Activated CD8-positive, alpha-beta memory T cell treated with anti-CD3 and anti-CD28 coated beads for 36 hours (primary cell): ENCODE data around the gene LTBP1. TPM values are rescaled to one million over a fixed set of nuclear protein-coding genes. Genes with fewer than 3 reads are reported as not detected.

Experiments used
- CTCF ChIA-PET: fragments of 350-600 bp; sonication (Branson Sonifier 250); formaldehyde crosslinking; loops from one replicate; lab custom pipeline; 2021; ENCODE audit warnings: antibody characterized with exemption; lab: Charles Lee
- POLR2A ChIA-PET: fragments of 350-600 bp; sonication (Branson Sonifier 250); formaldehyde crosslinking; loops from one replicate; lab custom pipeline; 2021; ENCODE audit warnings: antibody characterized with exemption; lab: Charles Lee
- total RNA-seq, 2 experiments: library from RNA; stranded (reverse); gene quantifications; one replicate each; pipeline ENCODE4 v1.2.3, GENCODE V29; 2021

LTBP1 gene
- total RNA-seq, 2 experiments from 2014 or later = 0.11 to 0.15 TPM

DNA sequence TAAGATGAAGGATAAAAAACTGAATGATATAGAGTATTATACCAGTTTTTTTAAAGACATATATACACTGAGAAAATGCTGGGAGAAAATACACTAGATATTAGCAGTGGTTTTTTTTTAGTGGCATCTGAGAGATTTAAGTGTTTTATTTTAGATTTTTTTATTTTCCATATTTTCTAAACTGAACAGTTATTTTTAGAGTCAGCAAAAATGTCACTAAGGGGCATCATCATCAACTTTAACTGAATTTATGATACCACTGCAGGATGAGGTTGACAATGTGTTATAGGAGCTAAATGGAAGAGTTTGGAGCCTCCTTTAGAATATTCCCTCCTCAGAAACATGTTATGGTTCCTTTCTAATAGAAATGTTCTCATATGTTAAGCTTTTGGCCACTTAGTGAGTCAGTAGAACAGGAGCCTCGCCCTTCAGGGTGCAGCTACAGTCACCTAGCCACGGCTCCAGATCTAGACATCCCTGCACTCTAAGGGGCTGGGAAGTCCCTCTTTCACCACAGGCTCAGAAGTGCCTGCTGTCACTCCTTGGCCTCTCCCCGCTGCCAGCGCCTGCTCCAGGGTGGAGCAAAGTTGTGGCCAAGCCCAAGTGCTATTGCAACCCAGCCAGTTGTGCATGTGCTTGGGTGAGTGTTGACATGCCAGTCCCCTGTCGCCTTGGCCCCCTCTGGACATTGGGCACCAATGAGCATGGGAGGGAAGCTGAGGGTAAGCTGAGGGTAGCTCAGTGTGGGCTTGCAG lies 319.0 kb downstream of the LTBP1 start:
- CTCF ChIA-PET = no interaction called here
- POLR2A ChIA-PET = no interaction called here

DNA sequence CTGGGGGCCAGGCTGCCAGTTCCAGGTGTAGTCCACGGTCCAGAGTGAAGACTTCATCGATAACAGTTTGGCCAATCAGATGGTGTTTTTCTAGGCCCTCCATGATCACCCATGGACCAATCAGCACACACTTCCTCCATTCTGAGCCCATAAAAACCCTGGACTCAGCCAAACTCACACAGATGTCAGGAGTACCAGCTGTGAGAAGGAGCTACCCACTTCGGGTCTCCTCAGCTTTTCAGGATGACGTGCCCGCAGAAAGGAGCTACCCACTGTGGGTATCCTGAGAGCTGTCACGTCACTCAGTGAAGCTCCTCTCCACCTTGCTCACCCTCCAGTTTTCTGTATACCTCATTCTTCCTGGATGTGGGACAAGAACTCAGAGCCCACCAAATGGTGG lies 319.7 kb downstream of the LTBP1 start:
- ChIA-PET CTCF (no interaction called here), POLR2A (no interaction called here)

DNA sequence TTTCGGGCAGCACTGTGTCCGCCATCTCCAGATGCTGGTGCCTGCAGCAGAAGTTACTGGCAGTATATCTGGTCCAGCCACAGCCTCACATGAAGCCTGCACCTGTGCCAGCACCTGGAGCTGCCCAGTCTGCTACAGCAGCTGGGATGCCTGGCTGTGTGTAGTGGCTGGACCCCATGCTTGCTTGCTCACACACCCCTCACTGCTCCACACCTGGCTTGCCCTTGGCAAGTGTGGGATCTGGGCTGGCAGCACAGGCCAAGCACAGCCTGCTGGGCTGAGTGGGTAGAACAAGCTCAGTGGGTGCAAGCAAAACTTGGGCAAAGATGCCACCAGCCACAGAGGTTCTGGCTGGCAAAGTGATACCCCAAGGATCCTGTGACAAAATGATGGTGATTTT lies 320.3 kb downstream of the LTBP1 start:
- ChIA-PET POLR2A (no interaction called here), CTCF (no interaction called here)

DNA sequence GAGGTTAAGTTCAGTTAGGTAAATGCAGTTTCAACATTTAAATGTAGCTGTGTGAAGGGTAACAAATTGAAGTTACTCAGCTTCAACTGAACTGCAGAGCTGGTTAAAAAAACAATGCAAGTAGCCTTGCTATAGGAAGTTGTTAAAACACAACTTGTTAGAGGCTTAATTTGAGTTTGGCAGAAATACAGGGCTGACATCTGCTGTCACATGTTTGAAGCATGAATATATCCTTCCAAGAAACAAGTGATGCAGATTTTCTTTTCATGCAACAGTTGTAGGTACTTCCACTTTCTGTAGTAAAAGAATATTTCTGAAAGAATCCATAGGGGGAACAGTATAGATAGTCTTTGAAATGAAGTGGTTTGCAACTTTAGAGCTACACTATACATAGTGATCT lies 321.0 kb downstream of the LTBP1 start:
- ChIA-PET POLR2A (no interaction called here), CTCF (interaction anchor here (0.5 kb wide), 1 partner anchor 13 kb away, joined by 3 read pairs; no protein-coding TSS in a partner anchor)

DNA sequence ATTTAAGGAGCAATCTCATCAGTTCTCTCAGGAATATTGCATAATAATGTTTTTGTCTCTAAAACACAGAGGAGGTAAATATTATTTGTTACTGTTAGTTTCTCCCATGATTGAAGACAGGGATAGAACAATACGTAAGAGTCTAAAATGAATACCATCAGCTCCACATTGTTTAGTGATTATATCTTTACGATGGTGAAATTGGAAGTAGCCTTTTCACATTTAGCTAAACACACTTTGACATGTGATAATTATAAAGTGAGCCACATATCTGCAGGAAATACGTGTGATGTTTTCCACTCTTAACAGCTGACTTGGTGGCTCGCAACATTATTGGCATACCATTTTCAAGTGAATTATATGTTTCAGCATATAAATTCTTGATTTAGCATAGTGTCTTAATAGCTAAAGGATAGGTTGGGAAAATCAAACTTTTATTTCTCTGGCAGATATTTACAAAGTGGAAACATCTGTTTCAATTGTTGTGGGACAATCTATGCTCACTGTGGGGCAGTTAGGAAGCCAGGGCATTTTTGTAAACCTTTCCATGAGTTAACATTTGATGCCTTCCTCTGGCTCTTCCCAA lies 321.6 kb downstream of the LTBP1 start:
- ChIA-PET POLR2A (no interaction called here), CTCF (interaction anchor here (0.5 kb wide), 1 partner anchor 14 kb away, joined by 3 read pairs; no protein-coding TSS in a partner anchor)

DNA sequence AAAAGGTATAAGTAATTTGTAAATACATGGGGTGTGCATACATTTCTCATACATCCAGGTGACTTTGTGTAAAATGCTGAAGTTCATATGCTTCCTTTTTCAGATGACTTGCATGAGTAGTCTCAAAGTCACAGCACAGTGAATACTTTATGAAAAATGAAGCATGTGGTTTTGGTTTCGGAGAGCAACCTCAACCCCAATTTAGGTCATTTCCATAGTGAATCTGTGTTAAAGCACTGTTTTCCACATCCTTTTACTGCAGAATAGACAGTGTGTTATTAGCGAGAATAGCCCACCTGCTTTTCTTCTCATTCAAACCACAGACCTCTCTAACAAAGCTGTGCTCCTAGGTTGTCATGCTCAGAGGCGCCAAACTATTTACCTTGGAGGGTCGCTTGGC lies 325.2 kb downstream of the LTBP1 start:
- CTCF ChIA-PET = no interaction called here
- POLR2A ChIA-PET = no interaction called here

DNA sequence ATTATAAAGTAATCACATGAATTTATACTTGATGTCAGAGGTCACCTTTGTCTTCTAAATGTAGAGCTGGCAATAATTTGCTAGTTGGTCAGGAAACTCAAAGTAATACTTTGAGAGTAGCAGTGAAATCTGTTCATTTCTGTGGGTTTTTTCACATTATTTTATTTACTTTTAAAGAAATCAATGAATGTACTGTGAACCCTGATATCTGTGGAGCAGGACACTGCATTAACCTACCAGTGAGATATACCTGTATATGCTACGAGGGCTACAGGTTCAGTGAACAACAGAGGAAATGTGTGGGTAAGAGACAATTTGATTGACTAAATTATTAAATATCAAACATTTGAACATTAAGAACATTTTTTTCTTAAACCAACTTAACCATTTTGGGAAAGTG lies 326.7 kb downstream of the LTBP1 start:
- POLR2A ChIA-PET = no interaction called here

DNA sequence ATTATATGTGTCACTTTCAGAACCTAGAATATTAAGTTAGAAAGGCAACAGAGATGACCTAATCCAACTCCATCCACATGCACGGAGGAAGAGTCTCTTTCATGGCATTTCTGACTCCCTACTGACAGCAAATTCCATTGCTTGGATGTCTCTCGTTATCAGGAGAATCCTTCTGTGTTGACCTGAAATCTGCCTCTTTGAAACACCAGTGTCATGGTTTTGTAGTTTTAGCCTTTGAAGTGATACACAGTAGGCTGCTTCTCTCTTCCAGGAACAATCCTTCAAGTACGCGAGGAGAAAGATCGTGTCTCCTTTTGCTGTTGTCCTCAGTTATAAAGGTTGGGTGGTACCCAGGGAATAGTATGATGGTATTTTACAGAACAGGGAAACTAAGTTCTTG lies 327.8 kb downstream of the LTBP1 start:
- POLR2A ChIA-PET = no interaction called here

More for the DNA sequence above, 326.7 kb downstream of the LTBP1 start:
- CTCF ChIA-PET = no interaction called here

DNA sequence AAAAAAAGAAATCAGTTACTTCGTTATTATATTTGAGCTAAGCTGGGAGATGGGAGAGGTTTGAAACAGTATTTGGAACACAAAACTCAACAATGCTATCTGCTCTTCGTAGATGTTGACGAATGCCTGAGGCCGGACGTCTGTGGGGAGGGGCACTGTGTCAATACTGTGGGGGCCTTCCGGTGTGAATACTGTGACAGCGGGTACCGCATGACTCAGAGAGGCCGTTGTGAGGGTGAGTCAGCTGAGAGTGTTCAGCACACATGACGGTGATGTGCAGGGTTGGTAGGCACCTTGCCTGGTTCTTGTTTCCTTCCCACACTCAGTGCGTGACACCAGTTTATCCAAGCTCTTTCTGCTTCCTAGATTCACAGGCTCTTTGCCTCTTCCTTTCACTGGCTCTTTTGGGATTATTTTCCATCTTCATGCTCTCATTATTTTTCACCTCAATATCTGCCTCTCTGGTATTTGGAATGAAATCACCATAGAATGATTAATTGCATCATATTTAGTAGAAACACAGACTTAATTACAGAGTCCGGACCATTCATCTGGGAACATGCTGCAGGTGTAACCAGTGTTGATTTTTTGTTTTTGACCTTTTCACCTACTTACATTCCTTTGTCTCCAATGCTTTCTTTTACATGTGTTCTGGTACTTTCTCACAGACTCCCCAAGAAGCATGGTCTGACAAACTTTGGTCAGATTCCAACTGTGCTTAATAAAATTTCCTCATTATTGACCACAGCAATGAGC lies 329.1 kb downstream of the LTBP1 start:
- CTCF ChIA-PET = interaction anchor here (0.6 kb wide), 1 partner anchor 122 kb away, joined by 3 read pairs; no protein-coding TSS in a partner anchor

More for the DNA sequence above, 327.8 kb downstream of the LTBP1 start:
- CTCF ChIA-PET = no interaction called here

DNA sequence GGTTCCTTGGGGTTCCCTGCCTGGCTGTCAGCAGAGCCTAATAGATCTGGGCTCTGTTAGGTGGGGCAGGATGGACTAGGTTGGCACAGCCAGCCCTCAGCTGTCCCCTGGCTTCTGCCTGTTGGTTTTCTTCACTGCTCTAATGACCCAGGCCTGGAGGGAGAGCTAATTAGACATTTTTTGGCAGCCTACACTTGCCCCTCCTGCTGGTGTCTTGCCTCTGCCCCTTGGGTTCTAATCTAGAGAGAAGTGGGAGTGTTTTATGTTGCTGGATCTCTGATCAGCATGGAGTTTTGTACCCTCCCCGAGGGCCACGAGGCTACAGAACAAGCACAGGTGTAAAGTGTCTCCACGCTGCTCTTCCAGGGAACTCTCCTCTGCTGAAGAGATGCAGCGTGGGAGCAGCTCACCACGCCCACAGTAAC lies 330.3 kb downstream of the LTBP1 start:
- POLR2A ChIA-PET = no interaction called here

More for the DNA sequence above, 329.1 kb downstream of the LTBP1 start:
- POLR2A ChIA-PET = no interaction called here

DNA sequence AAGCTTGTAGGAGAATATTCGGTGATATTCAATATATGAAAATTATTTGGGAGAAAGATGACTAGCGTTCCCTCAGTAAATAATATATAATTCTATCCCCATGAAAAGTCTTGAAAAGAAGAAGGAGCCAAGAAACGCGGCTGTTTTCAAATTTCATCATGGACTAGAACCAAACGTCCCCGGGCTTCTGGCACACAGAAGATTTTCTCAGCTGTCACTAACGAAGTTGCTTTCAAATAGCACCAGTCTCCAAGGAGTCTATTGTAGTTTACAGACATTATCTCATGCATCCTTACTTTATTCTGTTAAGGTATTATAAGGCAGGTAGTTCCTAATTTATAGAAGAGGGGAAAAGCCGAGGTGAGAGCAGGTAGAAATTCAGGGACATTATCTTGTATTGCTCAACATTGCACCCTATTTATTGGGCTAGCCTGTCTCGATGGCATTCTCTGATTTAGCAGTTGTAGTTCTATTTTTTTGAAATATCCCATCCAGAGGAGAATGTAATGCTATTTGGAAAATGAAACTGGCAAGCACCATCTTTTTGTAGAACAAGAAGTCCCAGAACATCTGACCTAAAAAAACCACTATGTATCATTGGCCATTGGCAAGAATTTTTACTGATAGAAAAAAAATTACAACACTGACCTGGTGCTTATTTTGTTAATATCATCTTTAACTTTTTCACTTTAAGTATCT lies 331.6 kb downstream of the LTBP1 start:
- POLR2A ChIA-PET = no interaction called here
- CTCF ChIA-PET = no interaction called here

More for the DNA sequence above, 330.3 kb downstream of the LTBP1 start:
- CTCF ChIA-PET = no interaction called here

DNA sequence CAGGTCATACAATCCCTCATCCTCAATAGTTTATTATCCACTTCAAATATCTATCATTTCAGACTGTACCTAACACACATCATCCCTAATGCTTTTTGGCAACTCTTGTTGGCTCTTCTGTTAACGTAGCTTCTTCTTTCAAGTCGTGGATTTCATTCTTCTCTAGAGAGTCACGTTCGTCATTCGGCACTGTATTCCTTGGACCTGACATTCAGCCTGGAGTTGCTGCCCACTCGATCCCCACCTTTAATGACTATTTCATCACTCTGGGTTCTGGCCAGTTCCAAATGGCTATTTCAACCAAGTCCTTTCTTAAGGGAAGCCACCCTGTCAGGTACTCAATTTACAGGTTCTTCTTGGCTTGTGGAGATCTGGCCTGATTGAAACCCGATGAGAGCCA lies 337.5 kb downstream of the LTBP1 start:
- CTCF ChIA-PET = no interaction called here
- POLR2A ChIA-PET = no interaction called here

DNA sequence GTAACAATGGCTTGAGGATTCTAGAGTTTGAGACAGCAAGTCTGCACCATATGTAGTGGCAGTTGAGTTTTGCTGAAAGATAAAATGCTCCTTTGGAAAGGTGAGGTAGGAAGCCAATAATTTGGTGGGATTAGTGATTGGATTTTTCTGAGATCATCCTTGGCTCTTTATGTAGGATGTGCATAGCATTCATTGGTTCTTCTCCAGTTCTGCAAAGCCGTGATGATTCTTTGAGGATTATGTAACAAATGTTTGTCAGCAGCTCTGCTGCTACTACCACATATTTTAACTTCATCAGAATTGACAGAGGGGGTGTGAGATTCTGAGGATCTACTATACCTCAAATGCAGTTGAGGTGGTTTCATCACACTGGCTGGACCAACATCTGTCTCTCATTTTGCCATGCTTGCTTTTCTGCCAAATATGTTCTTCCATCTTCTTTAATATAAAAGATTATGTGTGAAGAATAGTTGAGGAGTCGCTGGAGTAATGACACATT lies 340.8 kb downstream of the LTBP1 start:
- ChIA-PET CTCF (interaction anchor here (0.6 kb wide), 1 partner anchor 8 kb away, joined by 4 read pairs; no protein-coding TSS in a partner anchor), POLR2A (no interaction called here)

DNA sequence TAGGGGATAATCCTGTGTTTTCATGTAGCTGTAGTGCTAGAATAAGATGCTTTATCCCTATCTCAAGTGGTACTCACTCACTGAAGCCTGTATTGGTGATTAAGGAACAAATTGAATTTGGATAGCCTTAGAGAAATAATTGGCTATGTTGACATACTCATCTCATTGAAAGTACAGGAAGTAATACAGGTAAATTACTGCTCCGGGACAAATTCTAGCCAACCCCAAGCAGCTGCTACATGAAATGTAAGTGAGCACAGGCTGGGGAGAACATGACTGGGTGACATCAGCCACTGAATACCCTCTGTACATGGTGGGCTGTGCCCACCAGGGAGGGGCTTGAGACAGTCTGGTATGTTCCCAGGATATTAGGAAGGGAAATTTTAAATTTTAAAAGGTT lies 341.3 kb downstream of the LTBP1 start:
- ChIA-PET POLR2A (no interaction called here), CTCF (no interaction called here)

DNA sequence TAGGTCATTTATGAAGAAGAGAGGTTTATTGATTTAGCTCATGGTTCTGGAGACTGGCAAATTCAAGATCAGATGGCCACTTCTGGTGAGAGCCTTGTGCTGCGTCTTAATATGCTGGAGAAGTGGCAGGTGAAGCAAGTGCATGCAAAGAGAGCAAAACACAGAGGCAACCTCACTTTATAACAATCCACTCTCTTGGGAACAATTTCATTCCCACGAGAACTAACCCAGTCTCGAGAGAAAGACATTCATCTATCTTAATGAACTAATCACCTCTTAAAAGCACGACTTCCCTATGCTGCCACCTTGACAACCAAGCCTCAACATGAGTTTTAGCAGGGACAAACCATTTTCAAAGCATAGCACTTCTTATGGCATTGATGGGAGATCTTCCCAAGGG lies 343.2 kb downstream of the LTBP1 start:
- ChIA-PET CTCF (no interaction called here), POLR2A (no interaction called here)

DNA sequence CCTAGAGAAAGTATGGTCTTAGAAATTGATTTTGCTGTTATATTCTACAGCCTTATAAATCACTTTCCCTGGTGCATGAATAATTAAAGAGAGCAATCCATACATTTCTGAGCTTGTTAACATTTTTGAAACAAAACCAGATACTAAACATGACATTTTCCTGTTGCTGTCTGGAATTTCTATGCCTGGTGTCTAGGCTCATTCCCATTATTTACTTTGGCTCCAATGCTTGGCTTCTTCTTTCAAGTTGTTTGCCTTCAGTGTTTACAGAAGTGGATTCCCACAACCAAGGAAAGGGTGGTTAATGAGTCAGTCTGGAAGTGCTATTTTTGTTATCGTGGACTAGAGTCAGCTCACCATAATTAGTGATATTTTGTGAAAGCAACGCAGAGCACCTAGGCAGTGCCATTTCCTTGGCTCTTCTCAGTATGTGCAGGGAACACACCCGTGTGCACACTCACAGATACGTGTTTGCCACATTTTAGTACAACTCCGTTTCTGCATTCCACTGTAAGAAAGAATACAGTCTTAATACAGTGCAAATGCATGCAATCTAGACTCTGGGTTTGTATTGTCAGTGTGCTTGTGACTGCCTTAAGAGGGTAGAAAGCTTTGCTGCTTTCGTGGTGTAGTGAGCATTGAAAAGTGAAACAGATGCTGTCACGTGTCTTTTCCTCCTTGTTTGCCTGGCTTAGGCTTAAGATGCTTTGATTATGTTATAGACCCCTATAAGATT lies 344.7 kb downstream of the LTBP1 start:
- POLR2A ChIA-PET = no interaction called here
- CTCF ChIA-PET = no interaction called here

DNA sequence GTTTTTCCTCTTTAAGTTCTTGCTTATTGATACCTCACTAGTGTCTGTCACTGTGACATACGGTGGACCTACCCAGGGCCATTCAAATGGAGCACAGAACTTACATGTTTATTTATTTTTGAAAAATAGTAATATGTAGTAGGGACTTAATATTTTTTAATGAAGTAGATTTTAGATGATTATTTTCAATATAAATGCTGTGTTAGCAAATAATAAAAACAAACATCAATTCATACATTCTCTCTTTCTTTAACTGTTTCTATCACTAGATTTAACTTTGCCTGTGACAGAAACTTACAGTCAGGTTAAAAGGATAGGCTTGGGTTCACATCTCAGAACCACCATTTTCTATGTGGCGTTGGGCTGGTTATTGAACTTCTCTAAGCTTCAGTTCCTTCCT lies 345.3 kb downstream of the LTBP1 start:
- ChIA-PET POLR2A (no interaction called here), CTCF (no interaction called here)

DNA sequence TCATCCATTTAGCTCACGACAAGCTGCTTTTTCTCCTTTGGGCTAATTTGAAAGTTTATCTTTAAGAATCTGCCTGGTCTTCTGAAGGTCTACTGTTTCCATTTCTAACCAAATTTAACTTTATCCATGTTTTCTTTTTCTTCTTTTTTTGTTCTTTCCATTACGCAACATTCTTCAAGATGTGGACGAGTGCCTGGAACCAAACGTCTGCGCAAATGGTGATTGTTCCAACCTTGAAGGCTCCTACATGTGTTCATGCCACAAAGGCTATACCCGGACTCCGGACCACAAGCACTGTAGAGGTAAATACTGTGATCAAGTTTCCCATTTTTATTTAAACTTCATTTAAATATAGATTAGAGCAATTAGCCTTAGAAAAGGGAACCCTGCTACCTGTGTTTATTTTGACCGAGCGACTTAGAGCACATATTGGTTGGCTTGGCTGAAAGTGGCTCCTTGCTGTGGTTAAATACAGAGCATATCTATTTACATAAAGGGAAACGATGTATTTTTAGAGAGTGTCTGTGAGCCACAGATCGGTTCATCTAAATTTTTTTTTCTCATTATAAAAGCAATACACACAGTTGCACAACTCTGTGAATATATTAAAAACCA lies 346.3 kb downstream of the LTBP1 start:
- ChIA-PET CTCF (interaction anchor here (0.7 kb wide), 1 partner anchor 170 kb away, joined by 6 read pairs; no protein-coding TSS in a partner anchor), POLR2A (no interaction called here)
